ENCODE results near the gene ACTL6B. TPM values are rescaled to one million over a fixed set of nuclear protein-coding genes. Genes with fewer than 3 reads are reported as not detected.

Gene ACTL6B
- total and polyA plus RNA-seq, 9 of the 15 experiments (the other 6 are each of a cell fraction or from before 2014, with no cell fraction given) = not detected

GRCh38 chr7:100674411-100675104 lies 18.3 kb upstream of the ACTL6B start (continued):
- TF ChIP-seq CLOCK (CRISPR knock-in tag; IDR thresholded peaks at IDR 0.05; ENCODE audit: borderline replicate concordance) = no peak
- TF ChIP-seq CBFB (CRISPR knock-in tag; IDR thresholded peaks at IDR 0.05) = no peak
- TF ChIP-seq FOSL1 (tag; conservative IDR thresholded peaks at IDR 0.05) = no peak
- TF ChIP-seq, protein P1, sequence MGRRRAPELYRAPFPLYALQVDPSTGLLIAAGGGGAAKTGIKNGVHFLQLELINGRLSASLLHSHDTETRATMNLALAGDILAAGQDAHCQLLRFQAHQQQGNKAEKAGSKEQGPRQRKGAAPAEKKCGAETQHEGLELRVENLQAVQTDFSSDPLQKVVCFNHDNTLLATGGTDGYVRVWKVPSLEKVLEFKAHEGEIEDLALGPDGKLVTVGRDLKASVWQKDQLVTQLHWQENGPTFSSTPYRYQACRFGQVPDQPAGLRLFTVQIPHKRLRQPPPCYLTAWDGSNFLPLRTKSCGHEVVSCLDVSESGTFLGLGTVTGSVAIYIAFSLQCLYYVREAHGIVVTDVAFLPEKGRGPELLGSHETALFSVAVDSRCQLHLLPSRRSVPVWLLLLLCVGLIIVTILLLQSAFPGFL (CRISPR knock-in tag; IDR thresholded peaks at IDR 0.05) = no peak
- no peak for TF ChIP-seq NR3C1 (CRISPR knock-in tag; IDR thresholded peaks at IDR 0.05)
- no peak for TF ChIP-seq RHOXF2B (CRISPR knock-in tag; conservative IDR thresholded peaks at IDR 0.05)
- no peak for TF ChIP-seq MCM2 (IDR thresholded peaks at IDR 0.05; ENCODE audit: low read depth)
- TF ChIP-seq, protein P2, sequence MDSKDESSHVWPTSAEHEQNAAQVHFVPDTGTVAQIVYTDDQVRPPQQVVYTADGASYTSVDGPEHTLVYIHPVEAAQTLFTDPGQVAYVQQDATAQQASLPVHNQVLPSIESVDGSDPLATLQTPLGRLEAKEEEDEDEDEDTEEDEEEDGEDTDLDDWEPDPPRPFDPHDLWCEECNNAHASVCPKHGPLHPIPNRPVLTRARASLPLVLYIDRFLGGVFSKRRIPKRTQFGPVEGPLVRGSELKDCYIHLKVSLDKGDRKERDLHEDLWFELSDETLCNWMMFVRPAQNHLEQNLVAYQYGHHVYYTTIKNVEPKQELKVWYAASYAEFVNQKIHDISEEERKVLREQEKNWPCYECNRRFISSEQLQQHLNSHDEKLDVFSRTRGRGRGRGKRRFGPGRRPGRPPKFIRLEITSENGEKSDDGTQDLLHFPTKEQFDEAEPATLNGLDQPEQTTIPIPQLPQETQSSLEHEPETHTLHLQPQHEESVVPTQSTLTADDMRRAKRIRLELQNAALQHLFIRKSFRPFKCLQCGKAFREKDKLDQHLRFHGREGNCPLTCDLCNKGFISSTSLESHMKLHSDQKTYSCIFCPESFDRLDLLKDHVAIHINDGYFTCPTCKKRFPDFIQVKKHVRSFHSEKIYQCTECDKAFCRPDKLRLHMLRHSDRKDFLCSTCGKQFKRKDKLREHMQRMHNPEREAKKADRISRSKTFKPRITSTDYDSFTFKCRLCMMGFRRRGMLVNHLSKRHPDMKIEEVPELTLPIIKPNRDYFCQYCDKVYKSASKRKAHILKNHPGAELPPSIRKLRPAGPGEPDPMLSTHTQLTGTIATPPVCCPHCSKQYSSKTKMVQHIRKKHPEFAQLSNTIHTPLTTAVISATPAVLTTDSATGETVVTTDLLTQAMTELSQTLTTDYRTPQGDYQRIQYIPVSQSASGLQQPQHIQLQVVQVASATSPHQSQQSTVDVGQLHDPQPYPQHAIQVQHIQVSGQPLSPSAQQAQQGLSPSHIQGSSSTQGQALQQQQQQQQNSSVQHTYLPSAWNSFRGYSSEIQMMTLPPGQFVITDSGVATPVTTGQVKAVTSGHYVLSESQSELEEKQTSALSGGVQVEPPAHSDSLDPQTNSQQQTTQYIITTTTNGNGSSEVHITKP (IDR thresholded peaks at IDR 0.05; ENCODE audit: partially characterized antibody) = peak; percentile 15
- TF ChIP-seq CREBBP (IDR thresholded peaks at IDR 0.05; ENCODE audit: low read depth, low read length) = no peak
- peak; percentile 63 for TF ChIP-seq CHD1 (IDR thresholded peaks at IDR 0.05; ENCODE audit: low read length)
- TF ChIP-seq RB1 (IDR thresholded peaks at IDR 0.05; ENCODE audit: low read depth) = 0 out of 2 replicates have a peak, but pooled peaks have one; percentile 33
- peak; percentile 17 for TF ChIP-seq RBM22 (IDR thresholded peaks at IDR 0.05; ENCODE audit: low read depth, low read length, poor library complexity, severe bottlenecking)
- TF ChIP-seq ZEB2 (IDR thresholded peaks at IDR 0.05) = no peak
- peak; percentile 58 for TF ChIP-seq RBFOX2 (IDR thresholded peaks at IDR 0.05; ENCODE audit: low read depth, low read length)
- TF ChIP-seq TOE1 (IDR thresholded peaks at IDR 0.05; ENCODE audit: borderline replicate concordance) = no peak
- TF ChIP-seq TOE1 (CRISPR knock-in tag; IDR thresholded peaks at IDR 0.05; ENCODE audit: borderline replicate concordance, low read depth) = no peak
- TF ChIP-seq RBM14 (IDR thresholded peaks at IDR 0.05; ENCODE audit: borderline replicate concordance, insufficient read depth, low read depth, low read length) = no peak
- TF ChIP-seq EGR1 (conservative IDR thresholded peaks at IDR 0.05) = peak; percentile 63; the same call in 1 of the 2 replicates
- no peak for TF ChIP-seq ARID1B (IDR thresholded peaks at IDR 0.05)

Data from K562 (cell line).